Suprapubic skin (tissue), 4 donors: ENCODE data around the gene PPP1R12B. TPM values are rescaled to one million over a fixed set of nuclear protein-coding genes. Genes with fewer than 3 reads are reported as not detected.

ENCODE experiments used
- DNase-seq, 2 donors: peaks; one replicate each; pipeline ENCODE4 v3.0.0-alpha.2; 2019; ENCODE audit warnings: low spot score in 2 of 2
- H3K27ac ChIP-seq: fragments of 200-600 bp; sonication (generic); one replicate; pipeline ENCODE4 v1.5.1; 2019
- H3K27me3 ChIP-seq: fragments of 200-600 bp; sonication (generic); one replicate; pipeline ENCODE4 v1.5.1; 2019
- H3K36me3 ChIP-seq: fragments of 200-600 bp; sonication (generic); one replicate; pipeline ENCODE4 v1.5.1; 2019
- H3K4me1 ChIP-seq: fragments of 200-600 bp; sonication (generic); one replicate; pipeline ENCODE4 v1.5.1; 2019
- H3K4me3 ChIP-seq: fragments of 200-600 bp; sonication (generic); one replicate; pipeline ENCODE4 v1.5.1; 2019; ENCODE audit warnings: mild to moderate bottlenecking
- H3K9me3 ChIP-seq: fragments of 200-600 bp; sonication (generic); one replicate; pipeline ENCODE4 v1.5.1; 2019
- CTCF ChIP-seq, 2 donors: fragments of 200-600 bp in 1 of 2; fragments of 450-650 bp in 1 of 2; sonication (generic) in 1 of 2; IDR thresholded peaks; one replicate each; pipeline ENCODE4 v1.5.1; 2016 to 2019; ENCODE audit warnings: antibody characterized with exemption in 2 of 2, mild to moderate bottlenecking in 1 of 2, moderate library complexity in 1 of 2
- EP300 ChIP-seq: sonication (generic); formaldehyde crosslinking; IDR thresholded peaks from one replicate; pipeline ENCODE4 v1.6.1; 2017; ENCODE audit warnings: antibody characterized with exemption
- POLR2A ChIP-seq, 2 donors: fragments of 450-650 bp; IDR thresholded peaks; one replicate each; pipeline ENCODE4 v1.6.1; 2017; ENCODE audit warnings: antibody characterized with exemption in 2 of 2, mild to moderate bottlenecking in 2 of 2, moderate library complexity in 2 of 2
- POLR2AphosphoS5 ChIP-seq, 3 donors: sonication (generic); formaldehyde crosslinking; IDR thresholded peaks; one replicate each; pipeline ENCODE4 v1.6.1; 2017; ENCODE audit warnings: antibody characterized with exemption in 3 of 3
- WGBS: methylation state at CpG from one replicate; pipeline ENCODE4 v1.1.5; 2018; 5-methylcytosine and 5-hydroxymethylcytosine counted together
- total RNA-seq, 4 donors: library from RNA; depleted of rRNA; stranded (reverse); fragments of >200 nt; gene quantifications; one replicate each; pipeline ENCODE4 v1.1.0, GENCODE V29; 2016

The PPP1R12B gene
- total RNA-seq, 4 donors from 2014 or later: 28.4 to 90.7 (median 30.8) TPM

GRCh38 chr1:202592146-202592545, 243.6 kb downstream of the PPP1R12B start:
- no peak for DNase-seq
- 74% methylated on average over 7 of the region's 7 CpGs for WGBS
- Histone ChIP-seq H3K4me1 (peaks cover 56% of the 10 kb centered on the region), H3K9me3 (no peaks in the 10 kb centered on the region), H3K4me3 (no peak overlapping the region), H3K36me3 (peaks cover 4% of the 10 kb centered on the region), H3K27me3 (no peaks in the 10 kb centered on the region), H3K27ac (no peak overlapping the region)
- no peak for TF ChIP-seq EP300
- TF ChIP-seq POLR2A (IDR thresholded peaks at IDR 0.05): no peak
- no peak for TF ChIP-seq POLR2AphosphoS5 (IDR thresholded peaks at IDR 0.05)
- no peak for TF ChIP-seq CTCF (IDR thresholded peaks at IDR 0.05)

- H3K36me3 ChIP-seq: peaks cover 4% of the 10 kb centered on the region
- TF ChIP-seq POLR2AphosphoS5 (IDR thresholded peaks at IDR 0.05) (peak in 1 of 3 donors; percentile 13), EP300 (no peak)
- peak overlapping the region; percentile 24 for H3K27ac ChIP-seq
- DNase-seq: no peak
- no peaks in the 10 kb centered on the region for H3K27me3 ChIP-seq
- WGBS: 68% methylated on average over 4 of the region's 4 CpGs
- peaks cover 42% of the 10 kb centered on the region for H3K4me1 ChIP-seq
- no peak overlapping the region for H3K4me3 ChIP-seq
- H3K9me3 ChIP-seq: no peaks in the 10 kb centered on the region
Measured at GRCh38 chr1:202593845-202594244, 245.3 kb downstream of the PPP1R12B start.

- Histone ChIP-seq H3K9me3 (no peaks in the 10 kb centered on the region), H3K27ac (no peak overlapping the region), H3K4me1 (peaks cover 16% of the 10 kb centered on the region), H3K4me3 (no peak overlapping the region), H3K36me3 (peaks cover 3% of the 10 kb centered on the region), H3K27me3 (no peaks in the 10 kb centered on the region)
- no peak for DNase-seq
- TF ChIP-seq CTCF (IDR thresholded peaks at IDR 0.05): no peak
- TF ChIP-seq POLR2AphosphoS5 (IDR thresholded peaks at IDR 0.05): no peak
- TF ChIP-seq POLR2A (IDR thresholded peaks at IDR 0.05): no peak
- TF ChIP-seq EP300: no peak
- 91% methylated on average over 13 of the region's 13 CpGs for WGBS
Measured at GRCh38 chr1:202596638-202597037, 248.1 kb downstream of the PPP1R12B start.

- Histone ChIP-seq H3K27ac (no peak overlapping the region), H3K4me1 (peaks cover 13% of the 10 kb centered on the region), H3K4me3 (no peak overlapping the region), H3K9me3 (no peaks in the 10 kb centered on the region), H3K27me3 (no peaks in the 10 kb centered on the region), H3K36me3 (peaks cover 4% of the 10 kb centered on the region)
- DNase-seq: no peak
- WGBS: 91% methylated on average over 3 of the region's 3 CpGs
- TF ChIP-seq EP300 (no peak), CTCF (IDR thresholded peaks at IDR 0.05) (no peak), POLR2A (IDR thresholded peaks at IDR 0.05) (no peak), POLR2AphosphoS5 (IDR thresholded peaks at IDR 0.05) (no peak)
Measured at GRCh38 chr1:202597090-202597761, 248.7 kb downstream of the PPP1R12B start.

GRCh38 chr1:202599669-202600431, 251.4 kb downstream of the PPP1R12B start:
- DNase-seq: no peak
- H3K27ac ChIP-seq: no peak overlapping the region

More at GRCh38 chr1:202599669-202600431, 251.4 kb downstream of the PPP1R12B start:
- WGBS: 41% methylated on average over 16 of the region's 16 CpGs
- TF ChIP-seq EP300 (no peak), POLR2A (IDR thresholded peaks at IDR 0.05) (no peak), CTCF (IDR thresholded peaks at IDR 0.05) (peak; percentile 49 to 84), POLR2AphosphoS5 (IDR thresholded peaks at IDR 0.05) (no peak)
- Histone ChIP-seq H3K36me3 (peaks cover 7% of the 10 kb centered on the region), H3K9me3 (no peaks in the 10 kb centered on the region), H3K4me3 (no peak overlapping the region), H3K4me1 (no peaks in the 10 kb centered on the region), H3K27me3 (no peaks in the 10 kb centered on the region)
